Skeletal muscle satellite cell (primary cell): ENCODE data around the gene SYNE1.

Experiments
- H3K27me3 ChIP-seq: 2 replicates; pipeline ENCODE4 v1.7.0; 2013; ENCODE audit warnings: low read length; ENCODE audit not compliant: control insufficient read depth, insufficient read depth
- H3K36me3 ChIP-seq: 2 replicates; pipeline ENCODE4 v1.7.0; 2013; ENCODE audit warnings: mild to moderate bottlenecking, control low read depth, low read length; ENCODE audit not compliant: insufficient read depth
- H3K4me1 ChIP-seq: 2 replicates; pipeline ENCODE4 v1.7.0; 2013; ENCODE audit warnings: low read length; ENCODE audit not compliant: control insufficient read depth, insufficient read depth
- H3K4me2 ChIP-seq: 2 replicates; pipeline ENCODE4 v1.7.0; 2013; ENCODE audit warnings: mild to moderate bottlenecking, low read length
- H3K4me3 ChIP-seq: 2 replicates; pipeline ENCODE4 v1.7.0; 2013; ENCODE audit warnings: low read length
- H3K9ac ChIP-seq: 2 replicates; pipeline ENCODE4 v1.7.0; 2013; ENCODE audit warnings: mild to moderate bottlenecking, low read depth, low read length, moderate library complexity
- H3K9me3 ChIP-seq: replicated peaks from 2 replicates; pipeline ENCODE4 v1.7.0; 2013; ENCODE audit warnings: mild to moderate bottlenecking, control low read depth, low read length

The SYNE1 gene

GRCh38 chr6:152605941-152606340 is 31.2 kb downstream of the SYNE1 start:
- H3K9ac ChIP-seq = no peak overlapping the region

GRCh38 chr6:152605342-152605741 is 31.8 kb downstream of the SYNE1 start:
- H3K4me1 ChIP-seq = peaks cover 5% of the 10 kb centered on the region
- no peaks in the 10 kb centered on the region for H3K36me3 ChIP-seq
- no peaks in the 10 kb centered on the region for H3K9me3 ChIP-seq
- H3K4me2 ChIP-seq = no peak overlapping the region
- no peak overlapping the region for H3K9ac ChIP-seq
- H3K4me3 ChIP-seq = no peak overlapping the region
- no peaks in the 10 kb centered on the region for H3K27me3 ChIP-seq

More at GRCh38 chr6:152605941-152606340, 31.2 kb downstream of the SYNE1 start:
- Histone ChIP-seq H3K4me3 (no peak overlapping the region), H3K4me1 (peaks cover 5% of the 10 kb centered on the region), H3K36me3 (no peaks in the 10 kb centered on the region), H3K9me3 (no peaks in the 10 kb centered on the region), H3K27me3 (no peaks in the 10 kb centered on the region), H3K4me2 (no peak overlapping the region)

- Histone ChIP-seq H3K9me3 (no peaks in the 10 kb centered on the region), H3K9ac (no peak overlapping the region), H3K4me3 (no peak overlapping the region), H3K4me2 (no peak overlapping the region), H3K4me1 (peaks cover 5% of the 10 kb centered on the region), H3K36me3 (no peaks in the 10 kb centered on the region), H3K27me3 (no peaks in the 10 kb centered on the region)
Observed at GRCh38 chr6:152603911-152604310, 33.3 kb downstream of the SYNE1 start.

GRCh38 chr6:152600022-152600421 is 37.1 kb downstream of the SYNE1 start:
- H3K36me3 ChIP-seq = no peaks in the 10 kb centered on the region
- H3K9me3 ChIP-seq = no peaks in the 10 kb centered on the region
- H3K27me3 ChIP-seq = no peaks in the 10 kb centered on the region
- no peak overlapping the region for H3K4me2 ChIP-seq
- H3K9ac ChIP-seq = no peak overlapping the region
- H3K4me3 ChIP-seq = no peak overlapping the region
- H3K4me1 ChIP-seq = no peaks in the 10 kb centered on the region

GRCh38 chr6:152598901-152599537 is 38.1 kb downstream of the SYNE1 start:
- H3K4me2 ChIP-seq = no peak overlapping the region
- H3K9me3 ChIP-seq = no peaks in the 10 kb centered on the region
- H3K4me3 ChIP-seq = no peak overlapping the region
- H3K36me3 ChIP-seq = no peaks in the 10 kb centered on the region
- no peak overlapping the region for H3K9ac ChIP-seq
- no peaks in the 10 kb centered on the region for H3K4me1 ChIP-seq
- no peaks in the 10 kb centered on the region for H3K27me3 ChIP-seq

GRCh38 chr6:152598421-152598820 is 38.7 kb downstream of the SYNE1 start:
- Histone ChIP-seq H3K9ac (no peak overlapping the region), H3K9me3 (no peaks in the 10 kb centered on the region), H3K4me2 (no peak overlapping the region), H3K27me3 (no peaks in the 10 kb centered on the region), H3K4me1 (no peaks in the 10 kb centered on the region), H3K36me3 (no peaks in the 10 kb centered on the region), H3K4me3 (no peak overlapping the region)

- Histone ChIP-seq H3K9ac (no peak overlapping the region), H3K4me2 (no peak overlapping the region), H3K4me3 (no peak overlapping the region), H3K27me3 (no peaks in the 10 kb centered on the region), H3K36me3 (no peaks in the 10 kb centered on the region), H3K4me1 (no peaks in the 10 kb centered on the region), H3K9me3 (no peaks in the 10 kb centered on the region)
Observed at GRCh38 chr6:152596726-152597125, 40.4 kb downstream of the SYNE1 start.

- Histone ChIP-seq H3K9me3 (no peaks in the 10 kb centered on the region), H3K36me3 (no peaks in the 10 kb centered on the region), H3K9ac (no peak overlapping the region), H3K27me3 (no peaks in the 10 kb centered on the region), H3K4me1 (no peaks in the 10 kb centered on the region), H3K4me3 (no peak overlapping the region), H3K4me2 (no peak overlapping the region)
Observed at GRCh38 chr6:152595499-152595898, 41.7 kb downstream of the SYNE1 start.

GRCh38 chr6:152594701-152595100 is 42.5 kb downstream of the SYNE1 start:
- Histone ChIP-seq H3K36me3 (no peaks in the 10 kb centered on the region), H3K4me3 (no peak overlapping the region), H3K27me3 (no peaks in the 10 kb centered on the region), H3K4me2 (no peak overlapping the region), H3K4me1 (no peaks in the 10 kb centered on the region), H3K9me3 (no peaks in the 10 kb centered on the region), H3K9ac (no peak overlapping the region)

GRCh38 chr6:152588456-152588855 is 48.7 kb downstream of the SYNE1 start:
- Histone ChIP-seq H3K4me3 (no peak overlapping the region), H3K27me3 (no peaks in the 10 kb centered on the region), H3K36me3 (no peaks in the 10 kb centered on the region), H3K9me3 (no peaks in the 10 kb centered on the region), H3K9ac (no peak overlapping the region), H3K4me2 (no peak overlapping the region), H3K4me1 (no peaks in the 10 kb centered on the region)

- Histone ChIP-seq H3K4me2 (no peak overlapping the region), H3K9me3 (no peaks in the 10 kb centered on the region), H3K27me3 (no peaks in the 10 kb centered on the region), H3K36me3 (no peaks in the 10 kb centered on the region), H3K4me1 (no peaks in the 10 kb centered on the region), H3K4me3 (no peak overlapping the region), H3K9ac (no peak overlapping the region)
Observed at GRCh38 chr6:152587473-152587872, 49.7 kb downstream of the SYNE1 start.

- Histone ChIP-seq H3K36me3 (no peaks in the 10 kb centered on the region), H3K9me3 (no peaks in the 10 kb centered on the region), H3K9ac (no peak overlapping the region), H3K4me3 (no peak overlapping the region), H3K4me1 (no peaks in the 10 kb centered on the region), H3K4me2 (no peak overlapping the region), H3K27me3 (no peaks in the 10 kb centered on the region)
Observed at GRCh38 chr6:152585236-152585635, 51.9 kb downstream of the SYNE1 start.
